Measurements from ENCODE around the gene ZWINT. TPM values are rescaled to one million over a fixed set of nuclear protein-coding genes. Genes with fewer than 3 reads are reported as not detected.

The ZWINT gene
- total and polyA plus RNA-seq, 12 donors, result 0.61 to 9.0 (median 1.5) TPM

DNA sequence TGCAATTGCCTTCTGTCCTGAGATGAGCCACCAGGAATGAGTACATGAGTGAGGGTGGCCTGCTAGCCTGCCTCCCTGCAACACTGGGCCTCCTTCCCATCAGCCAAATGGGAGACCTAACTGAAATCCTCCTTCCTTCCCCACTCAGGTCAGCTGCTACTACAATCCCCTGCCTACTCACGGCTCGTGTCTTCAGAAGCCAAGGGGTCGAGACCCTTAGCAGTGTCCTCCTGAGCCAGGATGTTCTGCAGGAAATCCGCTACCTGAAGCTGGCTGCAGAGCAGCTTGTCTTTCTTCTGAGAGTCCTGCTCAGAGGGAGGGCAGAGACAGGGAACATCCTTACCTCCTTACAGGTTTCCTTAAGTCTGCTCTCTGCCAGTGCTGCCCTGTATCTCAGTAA is 1.2 kb downstream of the ZWINT start:
- intact Hi-C loops (cut with DNase I), result no loop called here
- no peak for DNase-seq
- TF ChIP-seq, protein P1, sequence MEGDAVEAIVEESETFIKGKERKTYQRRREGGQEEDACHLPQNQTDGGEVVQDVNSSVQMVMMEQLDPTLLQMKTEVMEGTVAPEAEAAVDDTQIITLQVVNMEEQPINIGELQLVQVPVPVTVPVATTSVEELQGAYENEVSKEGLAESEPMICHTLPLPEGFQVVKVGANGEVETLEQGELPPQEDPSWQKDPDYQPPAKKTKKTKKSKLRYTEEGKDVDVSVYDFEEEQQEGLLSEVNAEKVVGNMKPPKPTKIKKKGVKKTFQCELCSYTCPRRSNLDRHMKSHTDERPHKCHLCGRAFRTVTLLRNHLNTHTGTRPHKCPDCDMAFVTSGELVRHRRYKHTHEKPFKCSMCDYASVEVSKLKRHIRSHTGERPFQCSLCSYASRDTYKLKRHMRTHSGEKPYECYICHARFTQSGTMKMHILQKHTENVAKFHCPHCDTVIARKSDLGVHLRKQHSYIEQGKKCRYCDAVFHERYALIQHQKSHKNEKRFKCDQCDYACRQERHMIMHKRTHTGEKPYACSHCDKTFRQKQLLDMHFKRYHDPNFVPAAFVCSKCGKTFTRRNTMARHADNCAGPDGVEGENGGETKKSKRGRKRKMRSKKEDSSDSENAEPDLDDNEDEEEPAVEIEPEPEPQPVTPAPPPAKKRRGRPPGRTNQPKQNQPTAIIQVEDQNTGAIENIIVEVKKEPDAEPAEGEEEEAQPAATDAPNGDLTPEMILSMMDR (IDR thresholded peaks at IDR 0.05), result no peak
- 84 to 94% methylated on average over 4 of the region's 4 CpGs for WGBS, 2 donors
- no peak for ATAC-seq
- Histone ChIP-seq H3K36me3 (peaks cover 0 to 10% (median 0%) of the 10 kb centered on the region in 9 donors), H3K4me1 (peaks cover 0 to 15% (median 6%) of the 10 kb centered on the region in 9 donors), H3K4me3 (peak overlapping the region in 1 of 10 donors; percentile 70), H3K27me3 (no peaks in the 10 kb centered on the region), H3K27ac (no peak overlapping the region), H3K9me3 (no peaks in the 10 kb centered on the region)

DNA sequence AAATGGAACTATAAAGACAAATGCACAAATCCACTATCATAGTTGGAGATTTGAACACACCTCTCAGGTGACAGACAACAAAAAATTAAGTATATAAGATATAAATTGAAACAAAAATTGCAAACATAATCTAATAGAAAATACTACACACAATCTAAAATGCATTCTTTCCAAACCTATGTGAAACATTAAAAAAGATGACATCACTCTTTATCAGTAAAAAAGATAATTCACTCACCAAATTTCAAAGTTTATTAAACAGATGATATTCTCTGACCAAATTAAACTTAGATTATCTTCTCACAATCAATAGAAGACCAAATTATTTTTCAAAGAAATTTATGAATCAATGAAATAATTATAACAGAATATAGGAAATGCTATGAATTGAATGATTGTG is 4.0 kb downstream of the ZWINT start:
- no peak overlapping the region for H3K4me3 ChIP-seq
- H3K36me3 ChIP-seq, result peaks cover 0 to 10% (median 0%) of the 10 kb centered on the region in 9 donors
- no peaks in the 10 kb centered on the region for H3K9me3 ChIP-seq
- H3K4me1 ChIP-seq, result peaks cover 0 to 12% (median 6%) of the 10 kb centered on the region in 9 donors
- H3K27me3 ChIP-seq, result no peaks in the 10 kb centered on the region
- intact Hi-C loops (cut with DNase I), result no loop called here
- DNase-seq (no peak), ATAC-seq (no peak)
- TF ChIP-seq, protein P1 (IDR thresholded peaks at IDR 0.05), result no peak
- H3K27ac ChIP-seq, result no peak overlapping the region

DNA sequence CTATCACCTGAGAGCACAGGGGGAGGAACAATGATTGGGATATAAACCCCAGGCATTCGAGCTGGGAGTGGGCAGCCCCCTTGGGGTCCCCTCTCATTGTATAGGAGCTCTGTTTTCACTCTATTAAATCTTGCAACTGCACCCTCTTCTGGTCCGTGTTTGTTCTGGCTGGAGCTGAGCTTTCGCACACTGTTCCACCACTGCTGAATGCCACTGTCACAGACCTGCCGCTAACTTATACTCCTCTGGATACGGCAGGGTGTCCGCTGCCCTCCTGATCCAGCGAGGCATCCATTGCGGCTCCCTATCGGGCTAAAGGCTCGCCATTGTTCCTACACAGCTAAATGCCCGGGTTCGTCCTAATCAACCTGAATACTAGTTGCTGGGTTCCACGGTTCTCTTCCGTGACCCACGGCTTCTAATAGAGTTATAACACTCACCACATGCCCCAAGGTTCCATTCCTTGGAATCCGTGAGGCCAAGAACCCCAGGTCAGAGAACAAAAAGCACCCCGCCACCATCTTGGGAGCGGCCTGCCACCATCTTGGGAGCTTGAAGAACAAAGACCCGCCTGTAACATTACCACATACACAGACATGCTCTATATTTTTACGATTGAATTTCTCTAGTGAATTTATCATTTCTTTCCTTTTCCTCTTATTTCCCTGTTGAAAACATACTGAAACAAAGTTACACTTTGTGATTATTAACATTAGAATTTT is 9.0 kb downstream of the ZWINT start:
- H3K9me3 ChIP-seq, result no peaks in the 10 kb centered on the region
- H3K27me3 ChIP-seq, result no peaks in the 10 kb centered on the region
- no peak overlapping the region for H3K27ac ChIP-seq
- TF ChIP-seq, protein P1 (IDR thresholded peaks at IDR 0.05), result no peak
- ATAC-seq (no peak), DNase-seq (no peak)
- H3K36me3 ChIP-seq, result no peaks in the 10 kb centered on the region
- WGBS, 2 donors, result 95 to 96% methylated on average over 20 of the region's 20 CpGs
- H3K4me1 ChIP-seq, result no peaks in the 10 kb centered on the region
- no peak overlapping the region for H3K4me3 ChIP-seq
- intact Hi-C loops (cut with DNase I), result no loop called here

DNA sequence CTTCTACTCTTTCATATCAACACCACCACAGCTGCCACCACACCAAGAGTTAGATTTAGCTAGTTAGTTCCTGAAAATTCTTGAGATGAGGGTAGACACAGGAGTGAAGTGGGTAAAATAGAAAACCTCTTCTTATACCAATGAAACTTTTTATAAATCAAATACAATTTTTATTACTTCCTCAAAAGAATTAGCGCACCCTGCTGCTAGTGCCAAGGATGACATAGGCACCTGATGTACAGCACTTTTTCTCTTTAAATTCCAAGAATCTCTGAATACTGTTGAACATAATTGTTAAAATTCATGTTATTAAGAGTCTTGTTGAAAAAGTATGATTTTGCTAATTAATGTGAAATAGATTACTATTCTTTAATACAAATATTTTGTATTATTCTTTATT is 11.4 kb downstream of the ZWINT start:
- H3K27me3 ChIP-seq, result no peaks in the 10 kb centered on the region
- no peaks in the 10 kb centered on the region for H3K36me3 ChIP-seq
- no peak for ATAC-seq
- H3K4me3 ChIP-seq, result no peak overlapping the region
- H3K9me3 ChIP-seq, result no peaks in the 10 kb centered on the region
- no peak overlapping the region for H3K27ac ChIP-seq
- WGBS, 2 donors, result 89 to 98% methylated on average over 1 of the region's 1 CpG
- intact Hi-C loops (cut with DNase I), result no loop called here
- no peak for DNase-seq
- TF ChIP-seq, protein P1 (IDR thresholded peaks at IDR 0.05), result no peak
- H3K4me1 ChIP-seq, result no peaks in the 10 kb centered on the region
